Parathyroid adenoma (tissue), 2 donors: ENCODE results near the gene LRRC7.

Experiments used
- H2AFZ ChIP-seq: fragments of 300-600 bp; sonication (generic); one replicate; pipeline ENCODE4 v1.7.0; 2017; ENCODE audit warnings: antibody characterized with exemption, mild to moderate bottlenecking
- H3K27ac ChIP-seq: fragments of 300-600 bp; sonication (generic); one replicate; pipeline ENCODE4 v1.7.0; 2017
- H3K27me3 ChIP-seq: fragments of 300-600 bp; sonication (generic); one replicate; pipeline ENCODE4 v1.7.0; 2017; ENCODE audit warnings: low read length; ENCODE audit not compliant: control insufficient read depth, insufficient read depth
- H3K36me3 ChIP-seq: fragments of 300-600 bp; sonication (generic); one replicate; pipeline ENCODE4 v1.7.0; 2017; ENCODE audit warnings: low read length; ENCODE audit not compliant: control insufficient read depth, insufficient read depth
- H3K4me1 ChIP-seq: fragments of 300-600 bp; sonication (generic); one replicate; pipeline ENCODE4 v1.7.0; 2017; ENCODE audit warnings: control low read depth
- H3K4me2 ChIP-seq: fragments of 300-600 bp; sonication (generic); one replicate; pipeline ENCODE4 v1.7.0; 2017; ENCODE audit warnings: low read length
- H3K4me3 ChIP-seq: fragments of 300-600 bp; sonication (generic); one replicate; pipeline ENCODE4 v1.7.0; 2017; ENCODE audit warnings: low read depth, low read length
- H3K79me2 ChIP-seq: fragments of 300-600 bp; sonication (generic); one replicate; pipeline ENCODE4 v1.7.0; 2017; ENCODE audit warnings: control low read depth
- H3K9ac ChIP-seq: fragments of 300-600 bp; sonication (generic); one replicate; pipeline ENCODE4 v1.7.0; 2017; ENCODE audit warnings: mild to moderate bottlenecking
- H3K9me3 ChIP-seq: fragments of 300-600 bp; sonication (generic); one replicate; pipeline ENCODE4 v1.7.0; 2017; ENCODE audit warnings: low read length; ENCODE audit not compliant: control insufficient read depth
- CTCF ChIP-seq: fragments of 300-600 bp; sonication (generic); IDR thresholded peaks from one replicate; pipeline ENCODE4 v1.7.0; 2017; ENCODE audit warnings: antibody characterized with exemption, mild to moderate bottlenecking
- donor health status: primary hyperparathyroidism.

Gene LRRC7

DNA sequence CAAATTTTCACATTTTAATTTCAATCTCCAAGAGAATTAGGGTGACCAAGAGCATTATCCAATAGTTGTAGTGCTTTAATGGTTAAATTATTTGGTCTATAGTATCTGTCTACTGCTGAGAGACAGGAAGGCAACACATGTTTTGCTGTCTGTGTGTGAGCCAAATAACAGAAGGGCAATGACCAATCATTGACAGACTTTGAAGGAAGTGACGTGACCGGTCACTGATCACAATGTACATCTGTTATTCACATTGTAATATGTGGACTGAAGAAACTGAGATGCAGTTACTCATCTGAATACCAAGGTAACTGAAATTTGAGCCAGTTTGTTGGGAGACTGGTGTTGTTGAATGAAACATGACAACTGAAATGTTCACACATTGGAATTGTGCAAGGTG, 440.9 kb downstream of the LRRC7 start:
- Histone ChIP-seq H3K4me1 (no peaks in the 10 kb centered on the region), H3K27me3 (no peaks in the 10 kb centered on the region), H3K4me3 (no peak overlapping the region), H3K79me2 (no peaks in the 10 kb centered on the region), H3K9me3 (no peaks in the 10 kb centered on the region), H3K36me3 (no peaks in the 10 kb centered on the region), H3K27ac (no peak overlapping the region), H3K4me2 (no peak overlapping the region), H2AFZ (no peak overlapping the region), H3K9ac (no peak overlapping the region)
- TF ChIP-seq CTCF = no peak

DNA sequence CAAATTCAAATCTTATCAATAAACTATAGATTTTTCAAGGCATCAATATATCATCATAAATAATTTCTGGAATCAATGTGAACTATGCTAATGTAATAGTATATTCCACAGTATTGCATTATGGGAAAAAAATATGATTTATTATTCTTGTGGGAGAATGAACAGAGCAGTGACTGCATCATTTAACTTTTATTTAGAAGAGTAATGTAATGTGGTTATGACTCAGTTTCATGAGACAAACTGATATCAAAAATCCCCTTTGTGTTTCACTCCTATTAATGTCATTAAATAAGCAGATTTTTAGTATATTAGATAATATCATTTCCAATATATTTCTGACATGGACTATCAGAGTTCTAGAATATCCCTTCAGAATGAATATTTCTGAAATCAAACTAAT, 450.0 kb downstream of the LRRC7 start:
- Histone ChIP-seq H3K9me3 (no peaks in the 10 kb centered on the region), H3K36me3 (no peaks in the 10 kb centered on the region), H3K9ac (no peak overlapping the region), H3K4me3 (no peak overlapping the region), H3K4me1 (no peaks in the 10 kb centered on the region), H3K4me2 (no peak overlapping the region), H3K27me3 (no peaks in the 10 kb centered on the region), H3K79me2 (no peaks in the 10 kb centered on the region), H2AFZ (no peak overlapping the region), H3K27ac (no peak overlapping the region)
- no peak for TF ChIP-seq CTCF

GRCh38 chr1:70024272-70024671, 456.6 kb downstream of the LRRC7 start:
- no peak overlapping the region for H3K4me3 ChIP-seq
- H3K9ac ChIP-seq = no peak overlapping the region
- H3K27me3 ChIP-seq = no peaks in the 10 kb centered on the region
- H3K36me3 ChIP-seq = no peaks in the 10 kb centered on the region
- H3K9me3 ChIP-seq = no peaks in the 10 kb centered on the region
- no peaks in the 10 kb centered on the region for H3K79me2 ChIP-seq
- no peak overlapping the region for H3K27ac ChIP-seq
- no peak for TF ChIP-seq CTCF
- no peak overlapping the region for H3K4me2 ChIP-seq
- no peak overlapping the region for H2AFZ ChIP-seq
- no peaks in the 10 kb centered on the region for H3K4me1 ChIP-seq

DNA sequence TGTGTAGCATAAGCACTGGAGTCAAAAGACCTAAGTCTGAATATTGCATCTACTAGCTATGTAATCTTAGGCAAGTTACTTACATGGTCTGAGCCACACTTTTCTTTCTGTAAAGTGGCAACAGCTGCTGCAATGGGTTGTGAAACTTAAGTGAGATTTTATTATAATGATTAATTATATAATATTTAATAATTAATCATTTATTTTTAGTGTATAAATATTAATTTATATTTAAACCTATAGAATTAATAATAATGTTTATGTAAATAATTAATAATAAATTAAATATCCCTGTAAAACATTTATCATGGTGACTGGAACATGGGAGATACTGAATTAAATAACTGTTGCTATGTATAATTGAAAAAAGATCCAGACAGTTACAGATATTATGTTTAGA, 457.3 kb downstream of the LRRC7 start:
- Histone ChIP-seq H3K4me1 (no peaks in the 10 kb centered on the region), H3K36me3 (no peaks in the 10 kb centered on the region), H3K9me3 (no peaks in the 10 kb centered on the region), H3K4me3 (no peak overlapping the region), H2AFZ (no peak overlapping the region), H3K27me3 (no peaks in the 10 kb centered on the region), H3K27ac (no peak overlapping the region), H3K79me2 (no peaks in the 10 kb centered on the region), H3K4me2 (no peak overlapping the region), H3K9ac (no peak overlapping the region)
- TF ChIP-seq CTCF = no peak

DNA sequence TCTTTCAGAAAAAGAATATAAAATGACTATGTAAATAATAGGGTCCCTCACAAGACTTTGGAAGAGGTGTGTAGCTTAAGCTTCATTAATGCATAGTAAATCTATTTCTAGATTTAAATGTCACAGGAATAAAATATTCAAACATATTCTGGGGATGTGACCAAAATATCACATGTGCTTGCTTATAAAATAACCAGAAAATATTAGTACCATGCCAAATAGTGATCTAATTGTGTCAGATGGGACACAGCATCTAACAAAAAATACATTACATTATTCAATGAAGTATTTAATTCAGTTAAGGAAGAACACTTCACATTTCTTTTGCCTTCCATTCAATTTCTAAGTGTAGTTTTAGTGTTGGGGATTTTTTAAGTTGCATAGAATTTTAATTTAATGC, 458.1 kb downstream of the LRRC7 start:
- Histone ChIP-seq H3K27ac (no peak overlapping the region), H3K4me1 (no peaks in the 10 kb centered on the region), H3K36me3 (no peaks in the 10 kb centered on the region), H3K4me2 (no peak overlapping the region), H2AFZ (no peak overlapping the region), H3K9me3 (no peaks in the 10 kb centered on the region), H3K27me3 (no peaks in the 10 kb centered on the region), H3K9ac (no peak overlapping the region), H3K79me2 (no peaks in the 10 kb centered on the region), H3K4me3 (no peak overlapping the region)
- no peak for TF ChIP-seq CTCF
